HepG2 (cell line): Measurements from ENCODE around the gene MOCS2. TPM values are rescaled to one million over a fixed set of nuclear protein-coding genes. Genes with fewer than 3 reads are reported as not detected.

Source experiments
- BCLAF1 ChIP-seq: fragments of 450-650 bp; IDR thresholded peaks from 2 replicates; pipeline ENCODE4 v1.6.1; 2017; ENCODE audit warnings: mild to moderate bottlenecking
- BHLHE40 ChIP-seq: IDR thresholded peaks from 2 replicates; pipeline ENCODE4 v1.6.1; 2011; ENCODE audit warnings: low read length, improper control_type of control experiment
- PAF1 ChIP-seq: IDR thresholded peaks from 2 replicates; pipeline ENCODE4 v1.6.1; 2016; ENCODE audit warnings: missing genetic modification reagents, missing compliant biosample characterization
- PRDM10 ChIP-seq: sonication (generic); formaldehyde crosslinking; IDR thresholded peaks from 2 replicates; pipeline ENCODE4 v1.4.0; 2020; ENCODE audit warnings: low read depth, missing genetic modification reagents
- RBFOX2 ChIP-seq: fragments of 200-400 bp; formaldehyde crosslinking; IDR thresholded peaks from 2 replicates; pipeline ENCODE4 v1.6.1; 2017; ENCODE audit warnings: low read depth, mild to moderate bottlenecking, low read length
- SP2 ChIP-seq: sonication (generic); formaldehyde crosslinking; IDR thresholded peaks from 2 replicates; pipeline ENCODE4 v1.5.1; 2020; ENCODE audit warnings: mild to moderate bottlenecking, missing genetic modification reagents
- TAF1 ChIP-seq: sonication (generic); formaldehyde crosslinking; IDR thresholded peaks from 2 replicates; pipeline ENCODE4 v1.4.0; 2020; ENCODE audit warnings: missing genetic modification reagents
- TBL1XR1 ChIP-seq: fragments of 150-350 bp; IDR thresholded peaks from 2 replicates; pipeline ENCODE4 v1.6.1; 2014; ENCODE audit warnings: borderline replicate concordance, low read length; ENCODE audit not compliant: partially characterized antibody
- U2AF1 ChIP-seq: fragments of 200-400 bp; formaldehyde crosslinking; optimal IDR thresholded peaks from 2 replicates; pipeline ENCODE3; 2017; ENCODE audit warnings: mild to moderate bottlenecking, low read depth, low read length
- ZBTB25 ChIP-seq: IDR thresholded peaks from 2 replicates; pipeline ENCODE4 v1.6.1; 2018; ENCODE audit warnings: missing genetic modification reagents
- ZNF121 ChIP-seq: sonication (generic); formaldehyde crosslinking; IDR thresholded peaks from 2 replicates; pipeline ENCODE4 v1.5.0; 2020; ENCODE audit warnings: mild to moderate bottlenecking, missing genetic modification reagents
- ZNF274 ChIP-seq: sonication (generic); formaldehyde crosslinking; IDR thresholded peaks from 2 replicates; pipeline ENCODE4 v1.5.1; 2020; ENCODE audit warnings: mild to moderate bottlenecking, missing genetic modification reagents
- ZNF737 ChIP-seq: sonication (generic); formaldehyde crosslinking; IDR thresholded peaks from 2 replicates; pipeline ENCODE4 v1.5.0; 2020; ENCODE audit warnings: missing genetic modification reagents, mild to moderate bottlenecking, borderline replicate concordance
- ZNF773 ChIP-seq: sonication (generic); formaldehyde crosslinking; IDR thresholded peaks from 2 replicates; pipeline ENCODE4 v1.4.0; 2020; ENCODE audit warnings: missing genetic modification reagents, borderline replicate concordance
- ZNF776 ChIP-seq: sonication (generic); formaldehyde crosslinking; IDR thresholded peaks from 2 replicates; pipeline ENCODE4 v1.4.0; 2020; ENCODE audit warnings: mild to moderate bottlenecking, missing genetic modification reagents
- polyA plus RNA-seq, 8 experiments: library from polyadenylated mRNA; depleted of rRNA in 3 of 8; stranded (reverse) in 7 of 8; unstranded in 1 of 8; fragments of >200 nt; fragmentation: Illumina TruSeq in 4 of 8; extraction: Trizol in 4 of 8; gene quantifications; 2 replicates each; pipeline versions ENCODE4 v1.2.1 to v1.2.3, GENCODE V29; 2011 to 2016; ENCODE audit warnings: low read depth in 4 of 8, missing spikeins in 1 of 8, mixed read lengths in 1 of 8; ENCODE audit not compliant: insufficient read depth in 1 of 8
- total RNA-seq, 5 experiments: library from RNA; depleted of rRNA; stranded (reverse); fragments of >200 nt; fragmentation: Illumina TruSeq; extraction: Trizol; gene quantifications; 2 replicates each; pipeline ENCODE4 v1.2.3, GENCODE V29; 2016; ENCODE audit warnings: low read depth in 1 of 5
- TF ChIP-seq, protein P1 (sequence below): IDR thresholded peaks from 2 replicates; pipeline ENCODE4 v1.6.1; 2016; ENCODE audit warnings: missing genetic modification reagents, missing compliant biosample characterization
- TF ChIP-seq, protein P2 (sequence below): sonication (generic); formaldehyde crosslinking; IDR thresholded peaks from 2 replicates; pipeline ENCODE4 v1.5.0; 2020; ENCODE audit warnings: mild to moderate bottlenecking, missing genetic modification reagents, borderline replicate concordance

MOCS2 gene
- total and polyA plus RNA-seq, 2 of the 13 experiments (the other 11 are each of a cell fraction or from before 2014, with no cell fraction given): 19.2 to 41.9 TPM

DNA sequence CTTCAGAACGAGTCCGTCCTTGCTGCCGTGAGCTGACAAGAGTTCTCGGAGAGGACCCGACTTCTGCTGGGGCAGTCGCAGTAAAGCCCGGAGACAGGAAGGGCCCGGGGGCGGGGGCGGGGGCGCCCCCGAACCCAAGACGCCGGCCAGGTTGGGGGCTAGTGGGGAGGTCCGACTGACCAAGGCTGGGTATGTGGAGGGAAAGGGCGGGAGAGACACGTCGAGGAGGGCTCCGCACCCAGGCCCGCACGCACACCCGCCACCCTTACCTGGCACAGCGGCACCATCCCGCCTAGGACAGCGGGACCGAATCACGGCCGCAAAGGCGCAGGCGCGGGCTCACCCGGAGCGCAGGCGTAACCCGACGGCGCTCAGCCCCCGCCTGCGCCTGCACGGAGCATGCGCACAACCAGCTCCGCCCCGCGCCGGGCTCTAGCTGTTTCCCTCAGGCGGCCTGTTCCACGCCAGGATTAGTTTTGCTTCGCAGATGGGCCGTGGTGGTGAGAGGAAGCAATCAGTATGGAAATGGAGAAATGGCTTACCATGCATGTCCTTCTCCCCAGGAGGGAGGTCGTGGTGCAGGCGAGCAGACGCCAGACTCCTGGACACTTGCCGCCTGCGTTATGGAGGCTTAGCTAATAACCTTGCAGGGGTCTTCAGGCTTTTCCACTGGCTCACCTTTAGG lies at the start of gene MOCS2 (continued):
- TF ChIP-seq ZBTB25 (CRISPR knock-in tag): peak; percentile 58; the same call in 1 of the 2 replicates
- peak; percentile 33; the same call in 1 of the 2 replicates for TF ChIP-seq ZNF737 (CRISPR knock-in tag)
- 0 out of 2 replicates have a peak, but pooled peaks have one; percentile 32 for TF ChIP-seq SP2
- TF ChIP-seq ZNF121: 0 out of 2 replicates have a peak, but pooled peaks have one; percentile 7
- TF ChIP-seq BCLAF1: no peak
- TF ChIP-seq BHLHE40: 0 out of 2 replicates have a peak, but pooled peaks have one; percentile 25
- 0 out of 2 replicates have a peak, but pooled peaks have one; percentile 35 for TF ChIP-seq ZNF776 (CRISPR knock-in tag)
- TF ChIP-seq PAF1 (CRISPR knock-in tag): no peak
- TF ChIP-seq PRDM10 (CRISPR knock-in tag): peak; percentile 43; the same call in 1 of the 2 replicates
- peak; percentile 94 for TF ChIP-seq TAF1
- no peak for TF ChIP-seq U2AF1
- TF ChIP-seq, protein P1, sequence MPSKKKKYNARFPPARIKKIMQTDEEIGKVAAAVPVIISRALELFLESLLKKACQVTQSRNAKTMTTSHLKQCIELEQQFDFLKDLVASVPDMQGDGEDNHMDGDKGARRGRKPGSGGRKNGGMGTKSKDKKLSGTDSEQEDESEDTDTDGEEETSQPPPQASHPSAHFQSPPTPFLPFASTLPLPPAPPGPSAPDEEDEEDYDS (CRISPR knock-in tag): peak; percentile 56; the same call in 1 of the 2 replicates
- TF ChIP-seq ZNF274 (CRISPR knock-in tag): 0 out of 2 replicates have a peak, but pooled peaks have one; percentile 44
- TF ChIP-seq RBFOX2: peak; percentile 90
- no peak for TF ChIP-seq TBL1XR1
- TF ChIP-seq, protein P2, sequence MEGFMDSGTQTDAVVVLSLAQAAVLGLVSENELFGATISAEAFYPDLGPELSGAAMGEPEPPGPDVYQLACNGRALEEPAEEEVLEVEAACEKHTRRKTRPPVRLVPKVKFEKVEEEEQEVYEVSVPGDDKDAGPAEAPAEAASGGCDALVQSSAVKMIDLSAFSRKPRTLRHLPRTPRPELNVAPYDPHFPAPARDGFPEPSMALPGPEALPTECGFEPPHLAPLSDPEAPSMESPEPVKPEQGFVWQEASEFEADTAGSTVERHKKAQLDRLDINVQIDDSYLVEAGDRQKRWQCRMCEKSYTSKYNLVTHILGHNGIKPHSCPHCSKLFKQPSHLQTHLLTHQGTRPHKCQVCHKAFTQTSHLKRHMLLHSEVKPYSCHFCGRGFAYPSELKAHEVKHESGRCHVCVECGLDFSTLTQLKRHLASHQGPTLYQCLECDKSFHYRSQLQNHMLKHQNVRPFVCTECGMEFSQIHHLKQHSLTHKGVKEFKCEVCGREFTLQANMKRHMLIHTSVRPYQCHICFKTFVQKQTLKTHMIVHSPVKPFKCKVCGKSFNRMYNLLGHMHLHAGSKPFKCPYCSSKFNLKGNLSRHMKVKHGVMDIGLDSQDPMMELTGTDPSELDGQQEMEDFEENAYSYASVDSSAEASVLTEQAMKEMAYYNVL (CRISPR knock-in tag): peak; percentile 71; the same call in 1 of the 2 replicates
- TF ChIP-seq ZNF773 (CRISPR knock-in tag): no peak
